Stimulated activated naive CD8-positive, alpha-beta T cell treated with anti-CD3 and anti-CD28 coated beads, Interleukin-15, Interleukin-2, amounts not matched to agents 100 U/mL and 50 U/mL, for 24 hours (primary cell): ENCODE results near the gene XRCC4.

Experiments
- ATAC-seq: fragments of 150-1000 bp; cut with Tn5 transposase; one replicate; pipeline ENCODE4 v1.10.0; 2021
- DNase-seq: peaks from one replicate; pipeline ENCODE4 v3.0.0; 2021

XRCC4 gene

DNA sequence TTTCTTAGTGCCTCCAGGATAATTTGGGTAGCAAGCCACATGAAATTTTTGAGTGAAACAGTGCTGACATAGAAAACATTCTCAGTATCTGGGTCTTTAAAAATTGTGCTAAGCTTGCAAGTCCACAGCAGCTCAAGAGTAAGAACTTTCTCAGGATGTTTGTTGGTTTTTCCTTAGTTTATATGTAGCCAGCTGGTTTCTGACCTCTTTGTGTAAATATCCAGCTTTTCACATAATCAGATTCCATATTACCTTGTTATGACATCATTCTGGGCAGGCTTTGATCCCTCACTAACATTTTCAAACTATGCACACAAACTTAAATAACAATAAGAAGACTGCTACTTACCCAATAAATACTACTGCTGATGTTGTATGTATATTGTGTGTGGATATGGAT lies 311.3 kb downstream of the XRCC4 start:
- ATAC-seq = no peak
- no peak for DNase-seq

DNA sequence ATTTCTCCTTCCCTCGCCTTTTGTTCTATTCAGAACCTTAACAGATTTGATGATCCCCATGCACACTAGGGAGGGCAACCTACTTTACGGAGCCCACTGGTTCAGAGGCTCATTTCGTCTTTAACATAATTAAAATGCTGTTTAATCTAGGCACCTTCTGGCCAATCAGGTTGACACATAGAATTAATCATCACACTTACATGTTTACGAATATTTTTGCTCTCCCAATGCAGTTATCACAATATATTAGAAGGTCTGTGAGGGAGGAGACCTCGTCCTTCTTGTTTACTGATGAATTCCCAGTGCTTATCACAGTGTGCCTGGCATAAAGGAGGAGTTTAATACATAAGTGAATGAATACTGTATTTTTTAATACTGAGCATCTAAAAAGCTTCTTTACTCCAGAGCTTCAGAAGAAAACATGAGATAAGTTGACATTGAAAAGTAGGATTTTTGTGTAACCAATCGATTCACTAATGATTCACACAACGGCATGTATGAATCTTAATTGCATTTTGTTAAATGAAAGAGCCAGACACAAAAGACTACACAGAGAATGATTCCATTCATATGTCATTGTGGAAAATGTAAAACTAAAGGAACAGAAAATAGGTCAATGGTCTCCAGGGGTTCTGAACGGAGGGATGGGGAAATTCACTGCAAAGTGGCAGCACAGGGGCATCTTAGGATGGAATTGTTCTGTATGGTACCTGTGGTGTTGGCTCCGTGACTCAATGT lies 315.6 kb downstream of the XRCC4 start:
- ATAC-seq (no peak), DNase-seq (no peak)

DNA sequence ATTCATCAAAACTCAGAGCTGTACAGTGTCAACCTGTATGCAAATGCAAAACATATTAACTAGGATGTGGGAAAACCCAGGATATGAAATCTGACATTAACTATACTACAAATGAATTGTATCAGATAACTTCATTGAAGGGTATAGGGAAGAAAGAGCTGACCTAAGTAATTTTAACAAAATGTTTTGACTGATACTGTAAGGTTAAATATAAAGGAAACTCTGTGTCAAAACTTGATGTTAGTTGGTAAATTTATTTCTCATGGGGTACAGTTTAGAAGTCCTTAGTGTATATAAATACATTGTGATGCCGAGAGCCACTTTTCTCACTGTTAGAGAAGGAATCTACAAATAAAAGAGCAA lies 316.1 kb downstream of the XRCC4 start:
- ATAC-seq (no peak), DNase-seq (no peak)

DNA sequence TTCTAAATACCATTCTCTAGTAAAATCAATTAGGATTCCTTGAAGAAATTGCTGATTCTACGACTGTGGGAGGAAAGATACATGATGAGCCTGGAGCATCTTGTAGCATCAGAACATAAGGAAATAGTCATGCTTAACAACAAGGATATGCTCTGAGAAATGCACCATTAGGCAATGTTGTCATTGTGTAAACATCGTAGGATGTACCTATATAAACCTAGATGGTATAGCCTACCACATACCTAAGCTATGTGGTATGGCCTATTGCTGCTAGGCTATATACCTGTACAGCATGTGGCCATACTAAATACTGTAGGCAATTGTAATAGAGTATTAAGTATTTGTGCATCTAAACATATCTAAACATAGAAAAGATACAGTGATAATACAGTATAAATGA lies 316.8 kb downstream of the XRCC4 start:
- ATAC-seq (no peak), DNase-seq (no peak)

DNA sequence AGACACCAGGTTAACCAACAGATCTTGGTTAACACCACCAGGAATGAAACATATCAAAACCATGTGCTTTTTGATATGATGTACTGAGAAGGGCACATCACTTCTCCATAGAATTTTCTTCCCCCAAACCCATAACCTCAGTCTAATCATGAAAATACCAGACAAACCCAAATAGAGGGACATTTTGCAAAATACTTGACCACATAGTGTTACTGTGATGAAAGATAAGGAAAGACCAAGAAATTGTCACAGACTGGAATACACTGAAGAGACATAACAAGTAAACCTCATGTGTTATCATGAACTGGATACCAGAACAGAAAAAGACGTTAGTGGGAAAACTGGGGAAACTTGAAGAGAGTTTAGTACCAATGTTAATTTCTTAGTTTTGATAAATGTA lies 319.3 kb downstream of the XRCC4 start:
- ATAC-seq (no peak), DNase-seq (no peak)

DNA sequence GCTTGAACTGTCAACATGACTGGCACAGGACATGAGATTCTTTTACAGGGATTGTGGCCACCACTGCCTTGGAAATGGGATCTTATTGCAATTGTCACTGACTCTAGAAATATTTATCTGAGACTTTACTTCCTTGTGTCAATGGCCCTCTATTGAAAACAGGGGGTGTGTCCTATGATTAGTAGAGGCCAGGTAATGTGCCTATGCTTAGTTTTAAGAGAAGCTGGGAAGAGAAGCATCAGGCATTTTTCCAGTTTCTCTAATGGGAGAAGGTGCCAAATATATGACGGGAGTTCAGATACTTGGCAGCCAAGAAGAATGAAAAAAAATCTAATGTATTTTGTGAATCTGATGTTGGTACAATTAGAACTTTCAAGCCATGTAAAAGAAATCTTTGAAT lies 320.3 kb downstream of the XRCC4 start:
- ATAC-seq = no peak
- no peak for DNase-seq

DNA sequence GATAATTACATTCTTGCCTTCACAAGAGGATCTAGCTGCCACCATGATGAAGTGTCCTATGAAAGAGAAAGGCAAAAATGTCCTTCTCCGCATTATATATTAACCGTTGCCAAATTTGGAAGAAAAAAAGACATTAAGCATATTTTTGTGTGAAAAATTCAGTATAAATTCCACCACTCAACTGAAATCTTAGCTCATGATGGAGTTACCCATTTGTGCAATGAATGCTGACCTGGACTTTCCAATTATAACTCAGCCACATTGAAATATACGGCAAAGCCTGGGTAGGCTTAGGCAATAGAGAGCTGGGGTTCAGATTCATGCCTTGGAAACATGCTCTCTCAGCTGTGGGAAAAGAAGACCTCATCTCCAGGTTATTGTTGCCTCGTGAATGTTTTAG lies 322.9 kb downstream of the XRCC4 start:
- DNase-seq (no peak), ATAC-seq (no peak)

DNA sequence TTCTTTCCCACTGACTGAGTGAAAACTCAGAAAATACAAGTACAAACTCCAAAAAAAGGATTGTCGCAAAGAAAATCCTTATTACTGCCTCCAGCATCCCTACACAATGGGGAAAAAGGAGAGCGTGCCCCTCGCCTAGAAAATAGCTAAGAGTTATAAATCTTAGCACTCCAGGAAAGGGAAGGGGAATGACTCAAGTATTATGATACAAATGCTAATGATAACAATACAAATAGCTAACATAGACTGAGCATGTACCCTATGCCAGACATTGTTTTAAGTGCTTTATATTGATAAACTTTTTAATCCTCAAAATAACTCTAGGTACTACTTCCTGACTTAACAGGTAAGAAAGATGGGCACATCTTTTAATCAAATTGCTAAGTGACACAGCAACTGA lies 323.4 kb downstream of the XRCC4 start:
- no peak for DNase-seq
- no peak for ATAC-seq

DNA sequence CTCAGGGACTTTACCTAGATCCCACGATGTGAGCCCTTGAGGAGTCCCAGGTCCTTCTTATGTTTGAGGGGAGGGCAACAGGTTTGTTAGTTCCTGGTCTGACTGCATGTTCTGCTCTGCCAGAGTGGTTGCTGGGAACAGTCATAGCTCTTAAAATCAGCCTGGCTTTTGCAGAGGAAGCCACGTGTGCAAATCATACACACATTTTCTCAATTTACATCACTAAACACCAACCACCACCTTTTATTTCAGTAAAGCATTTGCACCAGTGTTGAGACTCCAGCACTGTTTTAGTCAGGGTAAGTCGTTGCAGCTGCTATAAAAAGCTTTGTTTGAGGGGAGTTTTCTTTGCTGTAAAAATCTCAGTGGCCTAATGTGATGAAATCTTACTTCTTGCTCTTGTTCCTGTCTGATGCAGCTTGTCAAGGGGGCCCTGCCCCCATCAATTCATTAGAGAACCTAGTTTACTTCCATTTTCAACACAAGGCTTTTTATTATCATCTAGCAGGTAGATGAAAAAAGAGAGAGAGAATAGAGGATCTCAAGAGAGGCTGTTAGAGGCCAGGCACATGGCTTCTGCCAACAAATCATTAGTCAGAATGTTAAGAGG lies 323.9 kb downstream of the XRCC4 start:
- ATAC-seq (no peak), DNase-seq (no peak)

DNA sequence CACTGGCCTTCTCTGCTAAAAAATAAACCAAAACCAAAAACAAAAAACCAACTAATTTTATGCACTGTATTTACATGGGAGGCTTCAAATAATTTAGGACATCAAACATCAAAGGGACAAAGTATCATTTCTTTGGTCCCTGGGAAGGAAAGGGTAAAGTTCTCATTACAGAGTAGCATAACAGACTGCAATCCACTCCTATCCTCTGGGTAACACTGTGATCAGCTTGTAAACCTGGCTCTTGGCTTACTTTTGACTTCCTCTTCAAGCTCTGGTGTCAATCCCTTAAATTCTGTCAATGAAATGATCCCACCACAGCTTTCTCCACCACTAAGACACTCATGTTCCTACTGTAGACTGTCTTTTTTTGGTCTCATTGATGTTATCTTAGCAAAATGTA lies 324.4 kb downstream of the XRCC4 start:
- DNase-seq (no peak), ATAC-seq (no peak)
